A549 (cell line): ENCODE data around the gene ZNF439. TPM values are rescaled to one million over a fixed set of nuclear protein-coding genes. Genes with fewer than 3 reads are reported as not detected.

Experiments used
- ATAC-seq, 2 experiments: fragments of 200-7000 bp in 1 of 2; fragments of >200 bp in 1 of 2; cut with Nextera tagmentation in 1 of 2; cut with Tn5 transposase in 1 of 2; 3 replicates each; pipeline versions ENCODE4 v1.8.0 to v1.9.1; 2018 to 2020; ENCODE audit warnings: mild to moderate bottlenecking in 1 of 2, moderate library complexity in 1 of 2
- CTCF ChIA-PET: fragments of 300-600 bp; sonication (Branson Sonifier 250); formaldehyde crosslinking; extraction: SDS; loops from one replicate; lab custom pipeline; 2021; ENCODE audit warnings: antibody characterized with exemption, inconsistent platforms; lab: Yijun Ruan, JAX
- POLR2A ChIA-PET: fragments of 350-600 bp; formaldehyde crosslinking; extraction: SDS; loops from one replicate; lab custom pipeline; 2021; ENCODE audit warnings: antibody characterized with exemption, inconsistent platforms; lab: Yijun Ruan, JAX
- DNase-seq, 2 experiments: peaks; one replicate each; pipeline versions ENCODE4 v3.0.0 to v3.0.0-alpha.2; 2011 to 2016; ENCODE audit warnings: low read depth in 1 of 2, low spot score in 1 of 2
- FAIRE-seq: peaks from 2 replicates; lab custom pipeline; 2011; peaks lifted over from hg19 to GRCh38; lab: Jason Lieb, UNC
- H3K27ac ChIP-seq, 2 experiments: fragments of >200 bp; sonication (Bioruptor Twin); formaldehyde crosslinking; 3 replicates each; pipeline ENCODE4 v1.5.1; 2016 to 2017
- H3K4me1 ChIP-seq: fragments of >200 bp; sonication (Bioruptor Twin); formaldehyde crosslinking; 3 replicates; pipeline ENCODE4 v1.6.1; 2016
- H3K4me2 ChIP-seq: fragments of >200 bp; sonication (Bioruptor Twin); formaldehyde crosslinking; 3 replicates; pipeline ENCODE4 v1.6.1; 2016
- H3K4me3 ChIP-seq: fragments of >200 bp; sonication (Bioruptor Twin); formaldehyde crosslinking; 3 replicates; pipeline ENCODE4 v1.5.1; 2016
- H3K9me3 ChIP-seq: fragments of >200 bp; sonication (Bioruptor Twin); formaldehyde crosslinking; 3 replicates; pipeline ENCODE4 v1.6.1; 2016
- CBX8 ChIP-seq: fragments of 200-600 bp; sonication (generic); IDR thresholded peaks from 2 replicates; pipeline ENCODE4 v1.6.1; 2016
- CHD2 ChIP-seq: fragments of 150-350 bp; IDR thresholded peaks from 2 replicates; pipeline ENCODE4 v1.6.1; 2014; ENCODE audit warnings: low read length; ENCODE audit not compliant: partially characterized antibody
- CHD4 ChIP-seq: fragments of 200-600 bp; sonication (generic); IDR thresholded peaks from 2 replicates; pipeline ENCODE4 v1.6.1; 2016; ENCODE audit warnings: antibody characterized with exemption, mild to moderate bottlenecking, borderline replicate concordance
- E2F6 ChIP-seq: IDR thresholded peaks from 2 replicates; pipeline ENCODE4 v1.6.1; 2012; ENCODE audit warnings: low read depth, borderline replicate concordance
- EP300 ChIP-seq, 2 experiments: fragments of >200 bp; sonication (Bioruptor Twin); formaldehyde crosslinking; IDR thresholded peaks; 2 replicates in 1 of 2; 3 replicates in 1 of 2; pipeline ENCODE4 v1.6.1; 2016 to 2017
- ESRRA ChIP-seq: fragments of 150-350 bp; IDR thresholded peaks from 2 replicates; pipeline ENCODE4 v1.6.1; 2014; ENCODE audit warnings: mild to moderate bottlenecking, low read length, borderline replicate concordance
- FOSL2 ChIP-seq, 2 experiments: fragments of 450-650 bp in 1 of 2; fragments of >200 bp in 1 of 2; sonication (Bioruptor Twin) in 1 of 2; formaldehyde crosslinking; IDR thresholded peaks; 2 replicates each; pipeline versions ENCODE4 v1.5.0 to v1.6.1; 2016 to 2020; ENCODE audit warnings: mild to moderate bottlenecking in 1 of 2, moderate library complexity in 1 of 2
- FOXS1 ChIP-seq: fragments of 250-450 bp; sonication (Bioruptor Pico); IDR thresholded peaks from 2 replicates; pipeline ENCODE4 v1.5.0; 2020; ENCODE audit warnings: mild to moderate bottlenecking, moderate library complexity
- HDAC2 ChIP-seq: fragments of 200-600 bp; sonication (generic); IDR thresholded peaks from 2 replicates; pipeline ENCODE4 v1.6.1; 2016
- HOXA7 ChIP-seq: fragments of 250-450 bp; sonication (Bioruptor Pico); IDR thresholded peaks from 2 replicates; pipeline ENCODE4 v1.5.0; 2020; ENCODE audit warnings: mild to moderate bottlenecking, moderate library complexity
- HOXB5 ChIP-seq: fragments of 250-450 bp; sonication (Bioruptor Pico); IDR thresholded peaks from 2 replicates; pipeline ENCODE4 v1.5.0; 2020; ENCODE audit warnings: mild to moderate bottlenecking, moderate library complexity
- JUNB ChIP-seq: fragments of >200 bp; sonication (Bioruptor Twin); formaldehyde crosslinking; IDR thresholded peaks from 2 replicates; pipeline ENCODE4 v1.6.1; 2016
- KDM1A ChIP-seq: fragments of 200-600 bp; sonication (generic); IDR thresholded peaks from 2 replicates; pipeline ENCODE4 v1.6.1; 2016; ENCODE audit warnings: low read depth, mild to moderate bottlenecking
- KDM5A ChIP-seq: fragments of 200-600 bp; sonication (generic); IDR thresholded peaks from 2 replicates; pipeline ENCODE4 v1.6.1; 2016; ENCODE audit warnings: antibody characterized with exemption, mild to moderate bottlenecking
- MAX ChIP-seq: IDR thresholded peaks from 2 replicates; pipeline ENCODE4 v1.6.1; 2012
- NR3C1 ChIP-seq: fragments of >200 bp; sonication (Bioruptor Twin); formaldehyde crosslinking; IDR thresholded peaks from 3 replicates; pipeline ENCODE4 v1.6.1; 2017
- PHF8 ChIP-seq: fragments of 200-600 bp; sonication (generic); IDR thresholded peaks from 2 replicates; pipeline ENCODE4 v1.6.1; 2016; ENCODE audit warnings: low read depth, mild to moderate bottlenecking, antibody characterized with exemption, moderate library complexity, borderline replicate concordance
- POLR2A ChIP-seq: IDR thresholded peaks from 2 replicates; pipeline ENCODE4 v1.6.1; 2012; ENCODE audit warnings: mild to moderate bottlenecking, low read length
- RCOR1 ChIP-seq: fragments of 150-350 bp; IDR thresholded peaks from 2 replicates; pipeline ENCODE4 v1.6.1; 2014; ENCODE audit warnings: antibody characterized with exemption, low read length, low read depth
- RNF2 ChIP-seq: fragments of 200-600 bp; sonication (generic); IDR thresholded peaks from 2 replicates; pipeline ENCODE4 v1.6.1; 2016; ENCODE audit warnings: low read depth, mild to moderate bottlenecking, antibody characterized with exemption, moderate library complexity, borderline replicate concordance
- SMC3 ChIP-seq: fragments of >200 bp; sonication (Bioruptor Twin); formaldehyde crosslinking; IDR thresholded peaks from 3 replicates; pipeline ENCODE4 v1.6.1; 2018; ENCODE audit warnings: inconsistent platforms
- TP53 ChIP-seq: fragments of 250-450 bp; sonication (Bioruptor Pico); IDR thresholded peaks from 2 replicates; pipeline ENCODE4 v1.5.0; 2021; ENCODE audit warnings: mild to moderate bottlenecking, moderate library complexity
- ZC3H11A ChIP-seq: fragments of 450-650 bp; IDR thresholded peaks from 2 replicates; pipeline ENCODE4 v1.6.1; 2014; ENCODE audit warnings: antibody characterized with exemption, mild to moderate bottlenecking
- ZFP36 ChIP-seq: fragments of 450-650 bp; IDR thresholded peaks from 2 replicates; pipeline ENCODE4 v1.6.1; 2014; ENCODE audit warnings: borderline replicate concordance; ENCODE audit not compliant: partially characterized antibody
- ZNF302 ChIP-seq: fragments of 250-450 bp; sonication (Bioruptor Pico); IDR thresholded peaks from 2 replicates; pipeline ENCODE4 v1.9.0; 2021; ENCODE audit warnings: inconsistent platforms, mild to moderate bottlenecking, moderate library complexity
- ZSCAN20 ChIP-seq: fragments of 250-450 bp; sonication (Bioruptor Pico); IDR thresholded peaks from 2 replicates; pipeline ENCODE4 v1.8.0; 2022; ENCODE audit warnings: mild to moderate bottlenecking, moderate library complexity
- WGBS: methylation state at CpG from one replicate; pipeline ENCODE4 v1.1.6; 2017; ENCODE audit errors: missing lambda C conversion rate; 5-methylcytosine and 5-hydroxymethylcytosine counted together
- polyA plus RNA-seq, 4 experiments: library from polyadenylated mRNA; depleted of rRNA in 3 of 4; stranded (reverse); fragments of >200 nt; fragmentation: RNase III in 1 of 4; extraction: RNeasy Plus Mini Kit Qiagen cat#74134 plus additional on column Dnase treatment in 1 of 4; gene quantifications; 2 replicates in 3 of 4; 3 replicates in 1 of 4; pipeline ENCODE4 v1.2.3, GENCODE V29; 2011 to 2017

ZNF439 gene
- polyA plus RNA-seq, 2 of the 4 experiments (the other 2 are of a cell fraction) = not detected

GRCh38 chr19:11807099-11807380 is 41.5 kb upstream of the ZNF439 start:
- Histone ChIP-seq H3K4me3 (no peak overlapping the region), H3K27ac (no peak overlapping the region), H3K4me1 (no peaks in the 10 kb centered on the region), H3K9me3 (peaks cover 16% of the 10 kb centered on the region; the same call in 1 of the 3 replicates), H3K4me2 (no peak overlapping the region)
- ChIA-PET POLR2A (no interaction called here), CTCF (interaction anchor here (0.6 kb wide), 1 partner anchor 865 kb away, joined by 3 read pairs; no protein-coding TSS in a partner anchor)
- TF ChIP-seq ZNF302 (CRISPR knock-in tag) = no peak
- TF ChIP-seq JUNB = no peak
- no peak for TF ChIP-seq CBX8
- FAIRE-seq = no peak
- ATAC-seq = no peak
- WGBS = 2% methylated on average over 2 of the region's 2 CpGs
- DNase-seq = no peak

GRCh38 chr19:11813703-11814028 is 34.9 kb upstream of the ZNF439 start:
- H3K4me2 ChIP-seq = no peak overlapping the region
- peaks cover 2% of the 10 kb centered on the region; the same call in 1 of the 3 replicates for H3K9me3 ChIP-seq
- POLR2A ChIA-PET = no interaction called here
- no peak for ATAC-seq
- no peak overlapping the region for H3K4me3 ChIP-seq
- 24% methylated on average over 6 of the region's 6 CpGs for WGBS
- DNase-seq = no peak
- no peak for FAIRE-seq
- CTCF ChIA-PET = no interaction called here
- TF ChIP-seq RCOR1 = no peak
- TF ChIP-seq FOSL2 (IDR thresholded peaks at IDR 0.05) = no peak
- TF ChIP-seq FOSL2 (CRISPR knock-in tag; IDR thresholded peaks at IDR 0.05) = no peak
- TF ChIP-seq HDAC2 = no peak
- no peak for TF ChIP-seq FOXS1
- no peak for TF ChIP-seq CHD2
- TF ChIP-seq MAX = no peak
- TF ChIP-seq HOXA7 (CRISPR knock-in tag) = no peak
- no peak for TF ChIP-seq ZSCAN20 (CRISPR knock-in tag)
- no peak for TF ChIP-seq EP300 (IDR thresholded peaks at IDR 0.05)
- TF ChIP-seq CHD4 = no peak
- TF ChIP-seq ZFP36 = no peak
- TF ChIP-seq ZC3H11A = no peak
- TF ChIP-seq RNF2 = no peak
- no peak for TF ChIP-seq HOXB5 (CRISPR knock-in tag)
- no peak for TF ChIP-seq E2F6
- TF ChIP-seq PHF8 = no peak
- no peak for TF ChIP-seq TP53 (CRISPR knock-in tag)
- TF ChIP-seq ESRRA = no peak
- no peak overlapping the region for H3K27ac ChIP-seq
- H3K4me1 ChIP-seq = no peaks in the 10 kb centered on the region

- POLR2A ChIA-PET = no interaction called here
- WGBS = 8% methylated on average over 30 of the region's 55 CpGs
- H3K27ac ChIP-seq = no peak within 1 kb of the TSS
Measured at GRCh38 chr19:11814029-11814699, 34.4 kb upstream of the ZNF439 start, which contains the start of gene ZNF440. Gene ZNF440 (plus strand): TSS chr19:11814273. CDS start chr19:11814448, 175 bp downstream.

GRCh38 chr19:11814700-11815035 is 33.9 kb upstream of the ZNF439 start:
- Histone ChIP-seq H3K4me2 (no peak overlapping the region), H3K4me3 (no peak overlapping the region), H3K27ac (no peak overlapping the region), H3K4me1 (no peaks in the 10 kb centered on the region), H3K9me3 (no peaks in the 10 kb centered on the region; the same call in 2 of the 3 replicates)
- ChIA-PET POLR2A (no interaction called here), CTCF (no interaction called here)
- no peak for FAIRE-seq
- ATAC-seq = no peak
- WGBS = 30% methylated on average over 10 of the region's 13 CpGs
- no peak for DNase-seq
- TF ChIP-seq SMC3 (no peak), CHD2 (no peak), KDM1A (no peak), ZSCAN20 (CRISPR knock-in tag) (no peak), NR3C1 (no peak)

More at GRCh38 chr19:11814029-11814699, 34.4 kb upstream of the ZNF439 start, which contains the start of gene ZNF440:
- H3K4me3 ChIP-seq = no peak within 1 kb of the TSS
- FAIRE-seq (no peak), DNase-seq (no peak), ATAC-seq (no peak)
- H3K9me3 ChIP-seq = no peaks in the 10 kb centered on the region; the same call in 2 of the 3 replicates
- H3K4me1 ChIP-seq = no peaks in the 10 kb centered on the region
- CTCF ChIA-PET = no interaction called here
- no peak for TF ChIP-seq POLR2A
- no peak for TF ChIP-seq KDM5A
- H3K4me2 ChIP-seq = no peak within 1 kb of the TSS
